ENCODE results near the gene CBLB.
A peak's percentile ranks its signal among the peaks of the same experiment; 100 is the strongest.

CBLB gene

GRCh38 chr3:105878061-105878460 lies 9.2 kb upstream of the CBLB start:
- no peak for DNase-seq (ENCODE audit: low spot score)
- in situ Hi-C loops (cut with MboI; ENCODE audit: low sequenced_read_pairs, unreplicated experiment): no loop called here
- no peak for TF ChIP-seq CTCF (IDR thresholded peaks at IDR 0.05; ENCODE audit: borderline replicate concordance, control extremely low read depth, extremely low read depth, insufficient read depth, missing control alignments)

DNA sequence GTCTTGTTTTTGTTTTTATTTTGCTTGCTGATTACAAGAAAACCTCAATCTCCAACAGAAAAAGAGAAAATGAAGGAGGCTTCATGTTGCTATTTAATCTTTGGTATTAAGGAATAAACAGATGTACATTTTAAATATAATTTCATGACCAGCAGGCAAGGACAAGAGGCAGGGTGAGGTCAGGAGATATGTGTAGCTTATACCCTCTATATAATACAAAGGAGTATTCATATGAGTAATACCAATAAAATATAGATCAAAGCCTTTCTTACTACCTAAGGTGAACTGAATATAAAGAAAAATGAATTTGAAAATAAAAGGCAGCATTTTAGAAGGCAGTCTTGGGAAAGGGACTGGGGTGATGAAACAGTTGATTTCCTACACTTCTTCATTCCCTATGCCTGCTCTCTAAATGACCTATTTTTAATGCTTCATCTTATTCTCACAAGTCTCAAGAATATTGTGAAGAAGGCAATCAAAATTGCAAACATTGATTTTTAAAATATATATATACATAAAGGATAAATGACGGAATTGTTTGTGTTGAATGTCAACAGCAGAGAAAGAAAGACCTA lies 8.6 kb upstream of the CBLB start:
- in situ Hi-C loops (cut with MboI; ENCODE audit: low sequenced_read_pairs, unreplicated experiment): no loop called here
- no peak for TF ChIP-seq CTCF (IDR thresholded peaks at IDR 0.05; ENCODE audit: borderline replicate concordance, control extremely low read depth, extremely low read depth, insufficient read depth, missing control alignments)
- no peak for DNase-seq (ENCODE audit: low spot score)

- no peak for TF ChIP-seq CTCF (IDR thresholded peaks at IDR 0.05; ENCODE audit: borderline replicate concordance, control extremely low read depth, extremely low read depth, insufficient read depth, missing control alignments)
- peak; percentile 40 for DNase-seq (ENCODE audit: low spot score)
- in situ Hi-C loops (cut with MboI; ENCODE audit: low sequenced_read_pairs, unreplicated experiment): no loop called here
Measured at GRCh38 chr3:105876780-105877327, 8.0 kb upstream of the CBLB start.

DNA sequence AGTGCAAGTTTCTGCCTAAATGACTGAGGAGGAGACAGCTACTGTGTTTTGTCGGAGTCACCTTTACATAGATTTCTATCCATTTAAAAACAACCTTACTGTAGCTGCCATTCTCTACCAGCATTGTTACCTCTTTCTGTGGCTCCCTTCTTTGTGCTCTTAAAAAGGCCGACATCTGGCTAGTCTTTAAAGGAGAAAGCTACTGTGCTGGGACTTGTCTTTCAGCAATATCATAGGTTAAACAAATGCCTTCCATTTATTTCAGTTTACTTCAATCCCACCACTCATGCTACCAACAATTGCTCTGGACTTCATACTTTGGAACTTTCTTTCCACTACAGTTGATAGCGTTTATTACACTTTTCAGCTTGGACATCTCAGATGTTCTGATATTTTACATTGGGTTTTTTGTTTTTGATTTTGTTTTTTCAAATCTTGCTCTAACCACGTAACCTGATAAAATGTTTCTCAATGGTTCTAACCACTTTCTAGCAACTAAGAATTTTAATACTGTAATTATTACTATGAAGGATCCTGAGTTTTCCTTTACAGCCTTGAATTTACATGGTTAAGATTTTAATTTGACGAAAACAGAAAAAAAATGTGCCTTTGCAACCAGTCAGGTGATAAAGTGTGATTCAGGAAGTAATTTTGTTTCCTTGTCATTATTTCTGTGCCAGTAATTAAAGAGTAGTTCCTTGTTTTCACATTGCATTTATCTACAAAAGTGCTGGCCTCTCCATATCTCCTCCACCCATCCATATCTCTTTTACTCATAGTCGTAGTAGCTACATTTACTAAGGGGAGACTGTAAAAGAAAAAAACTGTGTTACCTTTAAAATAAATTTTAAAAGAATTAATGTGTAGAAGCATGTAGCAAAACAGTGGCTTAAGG lies 1.3 kb upstream of the CBLB start:
- no peak for TF ChIP-seq CTCF (IDR thresholded peaks at IDR 0.05; ENCODE audit: borderline replicate concordance, control extremely low read depth, extremely low read depth, insufficient read depth, missing control alignments)
- no peak for DNase-seq (ENCODE audit: low spot score)
- in situ Hi-C loops (cut with MboI; ENCODE audit: low sequenced_read_pairs, unreplicated experiment): loop anchor here (25.0 kb wide), 2 partner anchors 317 to 742 kb away; no protein-coding TSS in a partner anchor

DNA sequence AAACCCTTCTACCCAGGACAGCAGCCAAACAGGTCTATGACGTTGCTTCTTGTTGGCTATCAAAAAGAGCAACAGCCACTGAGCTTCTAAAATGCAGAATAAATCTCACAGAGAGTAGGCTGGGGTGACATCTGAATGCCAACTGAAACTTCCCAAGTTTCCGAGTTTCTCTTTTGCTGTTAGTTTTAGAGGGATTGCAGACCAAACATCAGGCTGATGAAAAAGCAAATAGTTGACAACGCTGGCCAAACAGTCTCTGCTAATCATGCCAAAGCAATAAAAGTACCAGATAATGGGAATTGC lies 670 bp upstream of the CBLB start:
- no peak for DNase-seq (ENCODE audit: low spot score)
- no peak for TF ChIP-seq CTCF (IDR thresholded peaks at IDR 0.05; ENCODE audit: borderline replicate concordance, control extremely low read depth, extremely low read depth, insufficient read depth, missing control alignments)
- in situ Hi-C loops (cut with MboI; ENCODE audit: low sequenced_read_pairs, unreplicated experiment): loop anchor here (25.0 kb wide), 2 partner anchors 318 to 743 kb away; no protein-coding TSS in a partner anchor

DNA sequence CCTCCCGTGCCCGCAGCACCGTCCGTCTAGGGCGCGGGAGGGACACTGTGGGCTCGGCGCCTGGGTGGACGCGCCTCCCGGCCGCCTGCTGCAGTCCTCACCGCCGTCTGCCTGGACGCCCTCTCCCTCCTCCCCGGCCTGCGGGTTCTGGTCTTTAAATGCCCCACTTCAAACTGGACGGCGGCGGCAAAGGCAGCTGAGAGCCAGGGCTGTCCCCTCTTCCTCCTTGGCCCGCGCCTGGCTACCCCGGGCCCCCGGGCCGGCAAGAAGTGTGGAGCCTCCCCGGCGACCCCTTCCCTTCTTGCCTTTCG lies 426 bp downstream of the CBLB start:
- in situ Hi-C loops (cut with MboI; ENCODE audit: low sequenced_read_pairs, unreplicated experiment): loop anchor here (25.0 kb wide), 2 partner anchors 319 to 744 kb away; no protein-coding TSS in a partner anchor
- TF ChIP-seq CTCF (IDR thresholded peaks at IDR 0.05; ENCODE audit: borderline replicate concordance, control extremely low read depth, extremely low read depth, insufficient read depth, missing control alignments): no peak
- DNase-seq (ENCODE audit: low spot score): peak; percentile 27
